HG03378 (cell line): ENCODE measurements around the gene OLFML1.
A peak's percentile ranks its signal among the peaks of the same experiment; 100 is the strongest.

Source experiments
- ATAC-seq: cut with Tn5 transposase; IDR thresholded peaks from one replicate; pipeline ENCODE4 v1.9.1; 2021; ENCODE audit warnings: mild to moderate bottlenecking, moderate library complexity; ENCODE audit not compliant: unreplicated experiment

OLFML1 gene

DNA sequence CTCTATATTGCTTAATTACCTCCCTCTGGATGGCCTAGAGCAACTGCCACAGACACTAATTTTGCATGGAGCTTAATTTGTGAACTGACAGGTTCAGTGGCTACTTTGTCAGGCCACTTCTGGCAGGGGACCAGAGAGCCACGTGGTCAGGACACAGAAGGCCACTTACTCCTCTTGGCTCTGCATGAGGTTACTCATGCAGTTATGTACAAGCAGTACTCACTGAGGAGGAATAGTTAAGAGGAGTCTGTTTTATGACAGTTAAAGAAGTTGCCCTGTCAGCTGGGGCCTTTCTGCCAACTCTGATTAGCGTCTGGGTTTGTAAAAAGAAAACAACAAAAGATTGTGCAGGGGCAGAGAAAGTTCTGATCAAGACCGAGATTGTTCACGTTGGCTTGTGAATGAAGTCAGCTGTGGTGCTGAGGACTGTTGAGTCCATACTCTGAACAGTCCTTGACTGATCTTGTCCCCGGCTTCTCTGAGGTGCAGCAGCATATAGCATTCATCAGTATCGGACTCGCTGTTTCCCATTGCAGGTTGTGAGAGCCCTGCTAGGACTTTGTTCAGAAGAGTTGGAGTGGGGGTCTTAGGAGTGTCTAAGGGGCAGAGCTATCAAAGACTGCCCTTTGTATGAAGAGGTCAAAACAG is 69.9 kb downstream of the OLFML1 start:
- ATAC-seq: no peak

DNA sequence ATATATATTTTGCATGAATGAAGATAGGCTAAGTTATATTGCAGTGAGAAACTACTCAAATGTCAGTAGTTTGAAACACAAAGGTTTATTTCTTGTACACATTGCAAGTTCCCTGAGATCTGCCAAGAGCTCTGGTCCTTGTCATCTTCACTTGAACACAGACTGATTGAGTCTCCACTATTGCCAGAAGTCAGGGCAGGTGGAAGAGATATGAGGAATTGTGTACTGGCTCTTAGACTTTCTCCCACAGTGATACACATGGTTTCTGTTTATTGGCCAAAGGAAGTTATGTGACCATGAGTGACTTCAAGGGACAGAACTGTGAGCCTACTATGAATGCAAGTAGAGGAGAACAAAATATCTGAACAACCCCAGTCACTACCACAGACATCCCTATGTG is 72.7 kb downstream of the OLFML1 start:
- ATAC-seq: no peak

DNA sequence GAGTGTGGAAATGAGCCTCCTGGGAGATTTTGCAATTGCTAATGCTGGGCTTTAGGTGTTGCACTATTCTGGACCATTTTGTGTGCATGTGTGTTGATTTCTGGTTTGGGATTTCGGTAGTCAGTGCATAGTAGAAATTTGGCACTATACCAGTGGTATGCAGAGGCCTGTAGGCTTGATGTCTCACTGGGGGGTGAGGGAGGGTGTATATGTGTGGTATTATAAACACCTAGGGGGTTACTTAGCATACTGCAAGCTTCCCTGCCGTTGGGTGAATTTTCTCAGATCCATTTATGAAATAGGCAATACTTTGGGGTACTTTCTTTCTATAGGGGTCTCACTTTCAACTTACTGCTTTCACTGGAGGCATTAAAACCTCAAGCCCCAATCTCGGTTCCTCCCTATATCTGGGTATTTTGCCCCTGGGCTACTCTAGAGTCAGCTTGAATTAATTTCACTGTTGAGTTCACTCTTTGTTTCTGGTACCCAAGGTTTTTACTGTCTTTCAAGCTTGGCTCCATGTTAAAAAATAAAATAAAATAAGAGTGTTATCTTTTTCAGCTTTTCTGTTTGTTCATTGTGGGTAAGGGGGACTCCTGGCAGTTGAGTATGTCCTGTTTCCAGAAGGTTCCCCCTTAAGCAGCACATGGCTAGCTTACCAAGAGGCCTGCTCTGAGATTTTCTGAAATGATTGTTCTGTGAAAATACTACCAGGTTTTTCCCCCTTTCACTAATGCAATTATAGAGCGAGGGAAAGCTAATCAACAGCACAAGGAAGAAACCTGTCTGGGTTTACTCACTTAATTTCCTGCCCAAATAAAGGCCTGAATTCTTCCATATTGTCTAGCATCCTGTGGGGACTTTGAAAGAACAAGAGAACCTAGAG is 74.3 kb downstream of the OLFML1 start:
- ATAC-seq: peak; percentile 57
